Pancreas (tissue), 10 donors: ENCODE results near the gene CPED1. TPM values are rescaled to one million over a fixed set of nuclear protein-coding genes. Genes with fewer than 3 reads are reported as not detected.
"Not testable (repeated sequence)": the region's sequence is repeated elsewhere in the genome, so short reads cannot be mapped to it uniquely, and the experiment has no call there.

Source experiments
- ATAC-seq, 4 donors: fragments of 200-7000 bp; cut with Tn5 transposase; one replicate each; pipeline versions ENCODE4 v1.8.0 to v1.9.1; 2020; ENCODE audit warnings: mild to moderate bottlenecking in 4 of 4, moderate library complexity in 4 of 4
- DNase-seq, 6 donors: peaks; one replicate each; pipeline ENCODE4 v3.0.0-alpha.2; 2020
- FAIRE-seq: peaks from 2 replicates; lab custom pipeline; 2012; peaks lifted over from hg19 to GRCh38; lab: Jason Lieb, UNC
- H3K27ac ChIP-seq, 4 donors: fragments of 200-600 bp; sonication (generic); 1 replicate in 3 of 4; 2 replicates in 1 of 4; pipeline versions ENCODE4 v1.5.0 to v1.8.0; 2020
- H3K27me3 ChIP-seq, 4 donors: fragments of 200-600 bp; one replicate each; pipeline ENCODE4 v1.8.0; 2021
- H3K36me3 ChIP-seq, 3 donors: fragments of 200-600 bp; sonication (generic) in 1 of 3; one replicate each; pipeline versions ENCODE4 v1.5.0 to v1.8.0; 2020 to 2021
- H3K4me1 ChIP-seq, 3 donors: fragments of 200-600 bp; one replicate each; pipeline ENCODE4 v1.8.0; 2021
- H3K4me3 ChIP-seq, 4 donors: fragments of 200-600 bp; sonication (generic) in 2 of 4; one replicate each; pipeline versions ENCODE4 v1.5.0 to v1.8.0; 2020 to 2021
- H3K9me3 ChIP-seq, 4 donors: fragments of 200-600 bp; one replicate each; pipeline ENCODE4 v1.8.0; 2021
- CTCF ChIP-seq, 4 donors: fragments of 200-600 bp; sonication (generic) in 3 of 4; IDR thresholded peaks; one replicate each; pipeline versions ENCODE4 v1.5.0 to v1.8.0; 2021; ENCODE audit warnings: antibody characterized with exemption in 4 of 4
- WGBS, 2 donors: extraction: QIAGEN DNeasy Blood & Tissue Kit; methylation state at CpG; one replicate each; pipeline ENCODE4 v1.1.7; 2013; 5-methylcytosine and 5-hydroxymethylcytosine counted together
- intact Hi-C, 3 donors: fragments of 100-400 bp; cut with DNase I; formaldehyde crosslinking; loops; one replicate each; pipeline versions ENCODE4 v1.11.1 to v1.14.2; 2022
- polyA plus RNA-seq, 2 donors: library from polyadenylated mRNA; stranded (reverse); fragments of 200-250 nt; gene quantifications; one replicate each; pipeline ENCODE4 v1.2.3, GENCODE V29; 2013
- total RNA-seq, 6 donors: library from RNA; stranded (reverse); fragmentation: NEBNext Ultra II Directional in 4 of 6; extraction: Animal tissue kit (Norgen Biotek cat#: 25700) in 4 of 6; gene quantifications; one replicate each; pipeline versions ENCODE4 v1.2.1 to v1.2.4, GENCODE V29; 2021 to 2023
- donor health status: healthy with polysubstance abuse.
- donor health status: DM: no; HTN: no; CAD: no; lungs with moderate emphysema.
- donor health status: DM: no; HTN: no; CAD: no.
- donor health status: control.
- donor health status: control.
- donor health status: Bipolar disorder and iron deficiency.
- donor health status: DM: yes; HTN: yes; CAD: no.
- donor health status: DM: no; HTN: no; CAD: no.
- donor health status: DM: no; HTN: no; CAD: no.
- donor health status: DM: yes; HTN: yes; CAD: no.

The CPED1 gene
- total and polyA plus RNA-seq, 8 donors = 0.57 to 6.1 (median 1.3) TPM

DNA sequence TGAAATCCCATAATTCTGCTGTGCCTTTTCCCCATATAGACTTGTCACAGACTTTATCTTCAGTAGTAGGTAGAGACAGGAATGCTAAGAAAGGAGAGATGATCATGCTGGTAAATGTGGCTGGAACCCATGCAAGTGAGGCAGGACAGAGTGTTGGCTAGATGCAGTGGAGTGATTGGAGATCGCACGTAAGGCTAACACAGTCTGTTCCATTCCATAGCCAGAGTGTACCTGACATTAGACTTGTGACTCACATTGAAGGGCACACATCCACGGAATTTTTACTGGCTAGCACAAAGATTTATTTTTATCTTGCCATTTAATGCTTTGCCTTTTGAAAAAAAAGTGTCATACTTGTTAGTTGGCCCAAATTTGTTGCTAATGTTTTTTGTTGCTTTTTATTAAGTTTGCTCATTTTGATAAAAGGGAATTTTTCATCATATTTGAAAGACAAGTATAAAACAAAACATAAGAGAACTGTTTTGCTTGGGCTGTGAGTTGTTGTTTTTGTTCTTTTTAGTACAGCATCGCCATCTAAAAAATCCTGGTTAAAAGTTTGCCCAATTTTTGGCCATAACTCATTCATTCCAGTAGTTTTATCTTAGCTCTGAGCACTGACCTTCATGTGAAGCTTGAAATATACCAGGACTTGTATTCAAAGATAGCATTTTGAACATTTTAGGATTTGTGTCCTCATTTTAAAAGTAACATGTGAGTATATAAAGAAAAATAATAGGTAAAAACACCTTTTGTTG is 81.0 kb downstream of the CPED1 start:
- no peak for FAIRE-seq
- intact Hi-C loops = no loop called here
- H3K27ac ChIP-seq = no peak overlapping the region

GRCh38 chr7:121071132-121071531 is 82.6 kb downstream of the CPED1 start:
- no peak overlapping the region for H3K4me3 ChIP-seq
- FAIRE-seq (no peak), ATAC-seq (no peak), DNase-seq (no peak)
- intact Hi-C loops = no loop called here
- H3K27ac ChIP-seq = no peak overlapping the region
- WGBS, 2 donors = 93 to 97% methylated on average over 1 of the region's 1 CpG
- H3K4me1 ChIP-seq = no peaks in the 10 kb centered on the region
- no peaks in the 10 kb centered on the region for H3K9me3 ChIP-seq
- no peaks in the 10 kb centered on the region for H3K36me3 ChIP-seq
- no peak for TF ChIP-seq CTCF (IDR thresholded peaks at IDR 0.05)
- H3K27me3 ChIP-seq = no peaks in the 10 kb centered on the region

More for the DNA sequence above, 81.0 kb downstream of the CPED1 start:
- Histone ChIP-seq H3K9me3 (no peaks in the 10 kb centered on the region), H3K36me3 (no peaks in the 10 kb centered on the region), H3K4me3 (no peak overlapping the region), H3K4me1 (no peaks in the 10 kb centered on the region), H3K27me3 (no peaks in the 10 kb centered on the region)
- DNase-seq (no peak), ATAC-seq (no peak)
- no peak for TF ChIP-seq CTCF (IDR thresholded peaks at IDR 0.05)
- 69 to 77% methylated on average over 4 of the region's 4 CpGs for WGBS, 2 donors

DNA sequence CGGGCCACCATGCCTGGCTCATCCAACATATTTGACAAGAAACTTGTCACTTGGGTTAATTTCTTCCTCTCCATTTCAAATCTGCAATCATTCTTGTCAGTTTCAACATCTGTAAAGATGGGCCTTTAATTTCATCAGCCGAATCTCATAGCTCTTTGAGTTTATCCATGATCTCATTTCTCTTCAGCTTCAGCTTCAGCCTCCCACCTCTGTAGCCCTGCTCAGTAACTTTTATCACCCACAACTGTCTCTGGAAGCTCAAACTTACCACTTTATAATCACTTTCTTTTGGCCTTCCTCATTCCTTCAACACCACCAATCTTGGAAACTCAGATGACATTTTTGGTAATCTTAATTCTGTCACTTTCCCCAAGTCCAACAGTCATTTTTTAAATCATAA is 83.2 kb downstream of the CPED1 start:
- ATAC-seq = no peak
- WGBS, 2 donors = 90 to 94% methylated on average over 2 of the region's 2 CpGs
- Histone ChIP-seq H3K36me3 (no peaks in the 10 kb centered on the region), H3K27me3 (no peaks in the 10 kb centered on the region), H3K4me1 (no peaks in the 10 kb centered on the region), H3K9me3 (no peaks in the 10 kb centered on the region), H3K27ac (no peak overlapping the region), H3K4me3 (no peak overlapping the region)
- FAIRE-seq = no peak
- intact Hi-C loops = no loop called here
- no peak for TF ChIP-seq CTCF (IDR thresholded peaks at IDR 0.05)
- DNase-seq = no peak

DNA sequence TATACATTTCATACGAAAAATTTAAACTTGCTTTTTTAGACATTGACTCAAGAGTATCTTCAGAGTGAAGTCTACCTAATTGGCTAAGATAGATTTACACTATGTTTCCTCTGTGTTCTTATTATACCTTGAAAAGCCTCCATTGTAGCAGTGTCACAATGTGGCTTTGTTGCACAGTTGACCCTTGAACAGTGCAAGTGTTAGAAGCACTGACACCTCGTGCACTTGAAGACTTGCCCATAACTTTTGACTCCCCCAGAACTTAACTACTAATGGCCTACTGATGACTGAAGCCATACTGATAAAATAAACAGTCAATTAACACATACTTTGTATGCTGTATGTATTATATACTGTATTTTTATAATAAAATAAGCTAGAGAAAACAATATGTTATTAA is 84.3 kb downstream of the CPED1 start:
- Histone ChIP-seq H3K4me1 (no peaks in the 10 kb centered on the region), H3K9me3 (no peaks in the 10 kb centered on the region), H3K4me3 (no peak overlapping the region), H3K36me3 (no peaks in the 10 kb centered on the region), H3K27me3 (peaks cover 0 to 8% (median 0%) of the 10 kb centered on the region in 4 donors), H3K27ac (no peak overlapping the region)
- ATAC-seq (no peak), FAIRE-seq (no peak), DNase-seq (no peak)
- WGBS, 2 donors = 34 to 36% methylated on average over 2 of the region's 2 CpGs
- intact Hi-C loops = no loop called here
- TF ChIP-seq CTCF (IDR thresholded peaks at IDR 0.05) = no peak

GRCh38 chr7:121073463-121074099 is 85.1 kb downstream of the CPED1 start:
- no peak for TF ChIP-seq CTCF (IDR thresholded peaks at IDR 0.05)
- Histone ChIP-seq H3K27ac (no peak overlapping the region), H3K27me3 (peaks cover 0 to 8% (median 0%) of the 10 kb centered on the region in 4 donors), H3K36me3 (no peaks in the 10 kb centered on the region), H3K9me3 (no peaks in the 10 kb centered on the region), H3K4me3 (no peak overlapping the region), H3K4me1 (no peaks in the 10 kb centered on the region)
- DNase-seq = no peak
- intact Hi-C loops = no loop called here
- WGBS, 2 donors = 62 to 85% methylated on average over 3 of the region's 3 CpGs
- FAIRE-seq = no peak
- no peak for ATAC-seq

- H3K4me1 ChIP-seq, H3K27ac ChIP-seq, H3K4me3 ChIP-seq, ATAC-seq, H3K27me3 ChIP-seq, intact Hi-C loops, DNase-seq, H3K36me3 ChIP-seq, H3K9me3 ChIP-seq, FAIRE-seq: not testable (repeated sequence)
- 84 to 87% methylated on average over 5 of the region's 5 CpGs for WGBS, 2 donors
These were observed 86.9 kb downstream of the CPED1 start for GRCh38 chr7:121075424-121075841.
